ENCODE data around the gene PLPP3. TPM values are rescaled to one million over a fixed set of nuclear protein-coding genes. Genes with fewer than 3 reads are reported as not detected.

PLPP3 gene
- total RNA-seq, 1 experiment from 2014 or later: 3.4 TPM

DNA sequence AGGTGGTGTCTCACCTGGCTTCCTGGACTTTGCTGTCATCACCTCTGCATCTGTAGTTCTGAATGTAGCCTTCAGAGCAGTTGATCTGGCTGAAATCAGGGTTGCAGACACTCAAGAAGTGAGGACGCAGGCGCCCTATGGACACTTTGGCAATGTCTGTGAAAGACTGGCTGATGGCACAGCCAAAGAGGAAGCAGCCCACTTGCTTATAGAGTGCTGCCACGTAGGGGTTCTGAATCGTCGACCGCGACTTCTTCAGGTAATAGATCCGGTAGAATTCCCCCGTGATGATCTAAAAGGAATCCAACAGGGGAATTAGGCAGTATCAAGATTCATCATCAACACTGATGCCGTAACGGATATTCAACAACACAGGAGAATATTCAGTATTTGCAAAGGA lies 55.1 kb downstream of the PLPP3 start:
- peaks cover 0 to 5% of the 10 kb centered on the region in 2 experiments; a peak in 2 of 4 replicates for H3K4me1 ChIP-seq (ENCODE audit: control insufficient read depth in 1 of 2, insufficient read depth in 2 of 2, low read length in 2 of 2)
- no peak overlapping the region for H3K4me3 ChIP-seq (replicated peaks in 1 of 2; ENCODE audit: low read depth in 1 of 2, low read length in 2 of 2)
- ChIA-PET POLR2A (no interaction called here), RAD21 (ENCODE audit: low non-redundant PET in 1 of 2, low total read pairs in 2 of 2, uncharacterized antibody in 2 of 2, unreplicated experiment in 2 of 2) (no interaction called here), CTCF (no interaction called here)
- DNase-seq (ENCODE audit: low read depth, low spot score) (no peak), ATAC-seq (no peak)
- TF ChIP-seq EGR1 (IDR thresholded peaks at IDR 0.05; ENCODE audit: low read depth) (no peak), ATF3 (IDR thresholded peaks at IDR 0.05) (no peak), REST (IDR thresholded peaks at IDR 0.05; ENCODE audit: low read depth) (no peak), SIN3A (IDR thresholded peaks at IDR 0.05; ENCODE audit: low read depth) (no peak)
- no peak overlapping the region for H3K9ac ChIP-seq (ENCODE audit: low read length)
- no peaks in the 10 kb centered on the region for H3K79me2 ChIP-seq (ENCODE audit: insufficient read depth, low read length)
- no peaks in the 10 kb centered on the region for H4K20me1 ChIP-seq (ENCODE audit: insufficient read depth)
- no peak overlapping the region for H3K27ac ChIP-seq (ENCODE audit: low read depth, low read length)
- no peaks in the 10 kb centered on the region for H3K27me3 ChIP-seq (ENCODE audit: insufficient read depth, low read length)
- no TSS peak for BruUV-seq (replicated peaks)
- H3K9me3 ChIP-seq (ENCODE audit: control insufficient read depth in 1 of 2, insufficient read depth in 1 of 2, low read depth in 1 of 2, low read length in 2 of 2): no peaks in the 10 kb centered on the region
- no peaks in the 10 kb centered on the region for H3K9me2 ChIP-seq (ENCODE audit: insufficient read depth)
- no peaks in the 10 kb centered on the region for H3K36me3 ChIP-seq (ENCODE audit: control insufficient read depth in 1 of 2, insufficient read depth in 2 of 2, low read length in 2 of 2)
- H3K4me2 ChIP-seq (ENCODE audit: low read length): no peak overlapping the region
- intact Hi-C loops (cut with micrococcal nuclease): no loop called here
- no peak overlapping the region for H2AFZ ChIP-seq (ENCODE audit: low read depth, low read length, poor library complexity, severe bottlenecking)

GRCh38 chr1:56522680-56523079 lies 56.7 kb downstream of the PLPP3 start:
- DNase-seq (ENCODE audit: low read depth, low spot score) (no peak), ATAC-seq (no peak)
- Histone ChIP-seq H3K36me3 (ENCODE audit: control insufficient read depth in 1 of 2, insufficient read depth in 2 of 2, low read length in 2 of 2) (no peaks in the 10 kb centered on the region), H3K4me1 (ENCODE audit: control insufficient read depth in 1 of 2, insufficient read depth in 2 of 2, low read length in 2 of 2) (peaks cover 2 to 9% of the 10 kb centered on the region in 2 experiments; a peak in 3 of 4 replicates), H3K9me3 (ENCODE audit: control insufficient read depth in 1 of 2, insufficient read depth in 1 of 2, low read depth in 1 of 2, low read length in 2 of 2) (no peaks in the 10 kb centered on the region), H3K9ac (ENCODE audit: low read length) (no peak overlapping the region), H3K27ac (ENCODE audit: low read depth, low read length) (no peak overlapping the region), H3K27me3 (ENCODE audit: insufficient read depth, low read length) (no peaks in the 10 kb centered on the region), H3K4me2 (ENCODE audit: low read length) (no peak overlapping the region), H3K79me2 (ENCODE audit: insufficient read depth, low read length) (no peaks in the 10 kb centered on the region), H2AFZ (ENCODE audit: low read depth, low read length, poor library complexity, severe bottlenecking) (no peak overlapping the region), H3K9me2 (ENCODE audit: insufficient read depth) (no peaks in the 10 kb centered on the region), H3K4me3 (replicated peaks in 1 of 2; ENCODE audit: low read depth in 1 of 2, low read length in 2 of 2) (no peak overlapping the region), H4K20me1 (ENCODE audit: insufficient read depth) (no peaks in the 10 kb centered on the region)
- BruUV-seq (replicated peaks): no TSS peak
- CTCF ChIA-PET: no interaction called here
- POLR2A ChIA-PET: no interaction called here
- TF ChIP-seq RAD21 (IDR thresholded peaks at IDR 0.05; ENCODE audit: low read depth) (no peak), YY1 (IDR thresholded peaks at IDR 0.05; ENCODE audit: extremely low read depth, insufficient replicate concordance, low read depth, low read length) (no peak), JUND (IDR thresholded peaks at IDR 0.05) (no peak), SIN3A (IDR thresholded peaks at IDR 0.05; ENCODE audit: low read depth) (no peak), POLR2A (IDR thresholded peaks at IDR 0.05; ENCODE audit: borderline replicate concordance, extremely low read depth, insufficient read depth, insufficient read length) (no peak), ZNF274 (IDR thresholded peaks at IDR 0.05; ENCODE audit: low read depth, low read length) (no peak), EZH2phosphoT487 (IDR thresholded peaks at IDR 0.05; ENCODE audit: borderline replicate concordance) (no peak), CBX3 (IDR thresholded peaks at IDR 0.05; ENCODE audit: low read depth) (no peak), SRF (IDR thresholded peaks at IDR 0.05; ENCODE audit: low read depth) (no peak), ZFX (IDR thresholded peaks at IDR 0.05) (no peak), ELF1 (IDR thresholded peaks at IDR 0.05; ENCODE audit: borderline replicate concordance, low read depth) (no peak), POLR2AphosphoS5 (IDR thresholded peaks at IDR 0.05; ENCODE audit: low read depth, low read length) (no peak), TCF7L2 (IDR thresholded peaks at IDR 0.05; ENCODE audit: borderline replicate concordance, extremely low read depth, insufficient read depth, insufficient read length) (no peak)
- TF ChIP-seq, protein P1, sequence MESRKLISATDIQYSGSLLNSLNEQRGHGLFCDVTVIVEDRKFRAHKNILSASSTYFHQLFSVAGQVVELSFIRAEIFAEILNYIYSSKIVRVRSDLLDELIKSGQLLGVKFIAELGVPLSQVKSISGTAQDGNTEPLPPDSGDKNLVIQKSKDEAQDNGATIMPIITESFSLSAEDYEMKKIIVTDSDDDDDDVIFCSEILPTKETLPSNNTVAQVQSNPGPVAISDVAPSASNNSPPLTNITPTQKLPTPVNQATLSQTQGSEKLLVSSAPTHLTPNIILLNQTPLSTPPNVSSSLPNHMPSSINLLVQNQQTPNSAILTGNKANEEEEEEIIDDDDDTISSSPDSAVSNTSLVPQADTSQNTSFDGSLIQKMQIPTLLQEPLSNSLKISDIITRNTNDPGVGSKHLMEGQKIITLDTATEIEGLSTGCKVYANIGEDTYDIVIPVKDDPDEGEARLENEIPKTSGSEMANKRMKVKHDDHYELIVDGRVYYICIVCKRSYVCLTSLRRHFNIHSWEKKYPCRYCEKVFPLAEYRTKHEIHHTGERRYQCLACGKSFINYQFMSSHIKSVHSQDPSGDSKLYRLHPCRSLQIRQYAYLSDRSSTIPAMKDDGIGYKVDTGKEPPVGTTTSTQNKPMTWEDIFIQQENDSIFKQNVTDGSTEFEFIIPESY (IDR thresholded peaks at IDR 0.05; ENCODE audit: extremely low read depth, insufficient replicate concordance, low read length): no peak
- intact Hi-C loops (cut with micrococcal nuclease): no loop called here
- RAD21 ChIA-PET (ENCODE audit: low non-redundant PET in 1 of 2, low total read pairs in 2 of 2, uncharacterized antibody in 2 of 2, unreplicated experiment in 2 of 2): no interaction called here
